Right atrium auricular region (tissue), 2 donors: Measurements from ENCODE around the gene GNAO1. TPM values are rescaled to one million over a fixed set of nuclear protein-coding genes. Genes with fewer than 3 reads are reported as not detected.

ENCODE experiments used
- DNase-seq: peaks from one replicate; pipeline ENCODE4 v3.0.0-alpha.2; 2019; ENCODE audit warnings: low spot score
- H3K27ac ChIP-seq, 2 donors: fragments of 200-600 bp; sonication (generic); 1 replicate in 1 of 2; 2 replicates in 1 of 2; pipeline ENCODE4 v1.5.1; 2016 to 2019
- H3K27me3 ChIP-seq, 2 donors: fragments of 200-600 bp; sonication (generic); one replicate each; pipeline versions ENCODE4 v1.5.1 to v1.6.0; 2017 to 2019
- H3K36me3 ChIP-seq: fragments of 200-600 bp; sonication (generic); one replicate; pipeline ENCODE4 v1.5.1; 2016
- H3K4me1 ChIP-seq, 2 donors: fragments of 200-600 bp; sonication (generic); one replicate each; pipeline versions ENCODE4 v1.5.1 to v1.6.0; 2017 to 2019
- H3K4me3 ChIP-seq, 2 donors: fragments of 200-600 bp; sonication (generic); 1 replicate in 1 of 2; 2 replicates in 1 of 2; pipeline ENCODE4 v1.5.1; 2017 to 2019; ENCODE audit warnings: mild to moderate bottlenecking in 1 of 2, moderate library complexity in 1 of 2
- H3K9me3 ChIP-seq, 2 donors: fragments of 200-600 bp; sonication (generic); one replicate each; pipeline ENCODE4 v1.5.1; 2019
- total RNA-seq, 2 donors: library from RNA; depleted of rRNA; stranded (reverse); fragments of >200 nt; gene quantifications; one replicate each; pipeline ENCODE4 v1.1.0, GENCODE V29; 2016
- TF ChIP-seq, protein P1 (sequence below), 2 donors: fragments of 200-600 bp; sonication (generic); IDR thresholded peaks; one replicate each; pipeline ENCODE4 v1.5.1; 2019; ENCODE audit warnings: antibody characterized with exemption in 2 of 2

Gene GNAO1
- total RNA-seq, 2 donors from 2014 or later = 43.1 to 54.8 TPM

DNA sequence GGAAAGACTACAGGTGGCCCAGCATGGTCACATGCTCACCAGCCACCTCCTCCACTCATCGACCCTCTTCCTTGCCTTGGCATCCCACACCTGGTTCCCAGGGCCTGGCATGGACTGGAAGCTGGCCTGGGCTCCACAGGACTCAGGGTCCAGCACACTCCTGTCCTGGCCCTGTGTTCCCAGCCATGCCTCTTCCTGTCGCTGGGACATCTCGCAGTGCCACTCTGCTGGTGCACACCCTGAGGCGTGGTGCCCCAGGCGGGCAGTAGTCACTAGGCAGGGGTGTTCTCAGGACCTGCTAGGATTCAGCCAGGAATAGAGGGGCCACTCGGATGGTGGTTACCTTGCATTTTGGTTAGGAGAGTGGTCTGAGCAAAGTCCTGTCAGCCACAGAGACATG lies 134.7 kb downstream of the GNAO1 start:
- no peak overlapping the region for H3K27ac ChIP-seq
- no peaks in the 10 kb centered on the region for H3K27me3 ChIP-seq
- DNase-seq = no peak
- TF ChIP-seq, protein P1, sequence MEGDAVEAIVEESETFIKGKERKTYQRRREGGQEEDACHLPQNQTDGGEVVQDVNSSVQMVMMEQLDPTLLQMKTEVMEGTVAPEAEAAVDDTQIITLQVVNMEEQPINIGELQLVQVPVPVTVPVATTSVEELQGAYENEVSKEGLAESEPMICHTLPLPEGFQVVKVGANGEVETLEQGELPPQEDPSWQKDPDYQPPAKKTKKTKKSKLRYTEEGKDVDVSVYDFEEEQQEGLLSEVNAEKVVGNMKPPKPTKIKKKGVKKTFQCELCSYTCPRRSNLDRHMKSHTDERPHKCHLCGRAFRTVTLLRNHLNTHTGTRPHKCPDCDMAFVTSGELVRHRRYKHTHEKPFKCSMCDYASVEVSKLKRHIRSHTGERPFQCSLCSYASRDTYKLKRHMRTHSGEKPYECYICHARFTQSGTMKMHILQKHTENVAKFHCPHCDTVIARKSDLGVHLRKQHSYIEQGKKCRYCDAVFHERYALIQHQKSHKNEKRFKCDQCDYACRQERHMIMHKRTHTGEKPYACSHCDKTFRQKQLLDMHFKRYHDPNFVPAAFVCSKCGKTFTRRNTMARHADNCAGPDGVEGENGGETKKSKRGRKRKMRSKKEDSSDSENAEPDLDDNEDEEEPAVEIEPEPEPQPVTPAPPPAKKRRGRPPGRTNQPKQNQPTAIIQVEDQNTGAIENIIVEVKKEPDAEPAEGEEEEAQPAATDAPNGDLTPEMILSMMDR (IDR thresholded peaks at IDR 0.05) = no peak
- no peaks in the 10 kb centered on the region for H3K36me3 ChIP-seq
- no peak overlapping the region for H3K4me3 ChIP-seq
- peaks cover 0 to 6% of the 10 kb centered on the region in 2 donors for H3K4me1 ChIP-seq
- H3K9me3 ChIP-seq = no peaks in the 10 kb centered on the region

DNA sequence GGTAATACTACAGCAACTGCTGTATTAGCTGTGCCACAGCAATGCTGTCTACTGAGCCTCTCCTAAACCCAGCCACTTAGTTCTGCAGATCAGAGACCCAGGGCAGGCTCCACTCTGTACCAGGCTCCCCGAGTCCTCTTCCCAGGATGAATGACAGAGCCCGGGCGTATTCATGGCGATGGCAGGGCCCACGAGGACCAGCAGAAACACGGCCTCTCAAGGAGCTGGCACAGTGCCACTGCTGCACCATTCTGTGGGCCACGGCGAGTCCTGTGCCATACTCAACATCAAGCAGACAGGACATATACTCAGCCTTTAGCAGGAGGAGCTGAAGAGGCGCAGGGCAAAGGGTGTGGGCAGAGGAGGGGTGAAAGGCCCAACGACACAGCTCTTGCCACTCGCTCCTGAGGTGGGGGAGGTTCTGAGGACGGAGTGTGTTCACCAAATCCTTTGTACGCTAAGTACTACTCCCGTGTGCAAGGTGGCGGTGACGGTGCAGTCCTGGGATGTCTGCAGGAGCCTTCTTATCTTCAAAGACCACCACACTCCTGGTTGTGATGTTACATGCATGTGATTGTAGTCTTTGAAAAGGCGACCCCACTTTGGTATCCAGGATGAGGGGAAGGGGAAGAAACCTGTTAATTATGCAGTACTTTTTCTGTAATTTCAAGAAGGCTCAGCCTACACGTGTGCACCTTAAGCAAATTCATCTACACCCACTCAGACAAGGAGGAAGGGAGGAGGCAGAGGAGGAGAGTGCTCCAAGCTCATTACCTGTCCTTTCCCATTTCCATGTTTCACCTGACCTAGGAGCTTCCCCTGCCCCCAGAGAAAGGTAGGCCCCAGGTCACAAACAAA lies 136.0 kb downstream of the GNAO1 start:
- TF ChIP-seq, protein P1 (IDR thresholded peaks at IDR 0.05) = no peak
- no peak overlapping the region for H3K4me3 ChIP-seq
- no peaks in the 10 kb centered on the region for H3K27me3 ChIP-seq
- H3K27ac ChIP-seq = no peak overlapping the region
- H3K9me3 ChIP-seq = no peaks in the 10 kb centered on the region
- no peak for DNase-seq
- H3K36me3 ChIP-seq = no peaks in the 10 kb centered on the region
- H3K4me1 ChIP-seq = peaks cover 0 to 19% of the 10 kb centered on the region in 2 donors

DNA sequence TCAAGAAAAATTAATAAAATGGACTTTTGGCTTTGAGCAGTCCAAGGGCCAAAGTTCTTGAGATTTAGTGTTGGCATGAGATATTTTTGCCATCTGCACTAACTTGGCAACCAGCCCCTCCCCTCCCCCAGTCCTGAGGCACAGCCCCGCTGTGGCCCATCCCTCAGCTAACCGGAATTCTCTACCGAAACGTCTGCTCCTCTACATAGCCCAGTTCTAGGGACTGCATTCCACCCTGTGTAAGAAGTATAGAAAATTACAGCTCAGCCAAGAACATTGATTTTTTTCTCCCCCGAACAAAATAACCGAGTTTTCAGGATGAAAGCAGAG lies 136.6 kb downstream of the GNAO1 start:
- Histone ChIP-seq H3K4me1 (peaks cover 0 to 25% of the 10 kb centered on the region in 2 donors), H3K27ac (no peak overlapping the region), H3K9me3 (no peaks in the 10 kb centered on the region), H3K4me3 (no peak overlapping the region), H3K36me3 (no peaks in the 10 kb centered on the region), H3K27me3 (no peaks in the 10 kb centered on the region)
- TF ChIP-seq, protein P1 (IDR thresholded peaks at IDR 0.05) = no peak
- DNase-seq = no peak

DNA sequence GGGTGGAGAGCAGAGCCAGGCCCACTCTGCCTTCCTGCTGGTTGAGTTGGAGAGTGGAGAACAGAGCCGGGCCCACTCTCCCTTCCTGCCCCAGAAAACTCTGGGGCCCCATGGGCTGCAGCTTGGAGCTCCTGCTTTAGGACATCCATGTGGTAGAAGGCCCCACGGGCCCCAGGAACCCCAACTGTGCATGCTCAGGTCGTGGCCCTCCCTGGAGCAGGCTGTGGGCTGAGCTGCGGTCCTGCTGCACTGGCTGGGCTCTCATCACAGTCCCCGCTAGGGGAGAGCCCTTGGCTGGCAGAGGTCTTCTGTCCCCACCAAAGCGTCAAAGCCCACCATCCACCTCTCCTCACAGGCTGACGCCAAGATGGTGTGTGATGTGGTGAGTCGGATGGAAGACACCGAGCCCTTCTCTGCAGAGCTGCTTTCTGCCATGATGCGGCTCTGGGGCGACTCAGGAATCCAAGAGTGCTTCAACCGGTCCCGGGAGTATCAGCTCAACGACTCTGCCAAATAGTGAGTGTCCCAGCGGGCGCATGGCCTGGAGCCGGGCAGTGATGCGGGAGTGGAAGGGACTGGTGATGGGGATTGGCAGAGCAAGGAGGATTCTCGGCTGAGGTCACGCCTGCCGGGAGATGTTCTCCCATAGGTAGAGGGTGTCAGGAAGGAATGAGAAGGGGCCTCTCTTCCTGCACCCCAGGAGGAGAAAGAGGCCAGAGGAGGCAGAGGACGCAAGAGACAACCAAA lies 137.2 kb downstream of the GNAO1 start:
- H3K4me1 ChIP-seq = peaks cover 0 to 30% of the 10 kb centered on the region in 2 donors
- H3K4me3 ChIP-seq = no peak overlapping the region
- H3K27ac ChIP-seq = no peak overlapping the region
- TF ChIP-seq, protein P1 (IDR thresholded peaks at IDR 0.05) = no peak
- H3K36me3 ChIP-seq = no peaks in the 10 kb centered on the region
- H3K9me3 ChIP-seq = no peaks in the 10 kb centered on the region
- no peak for DNase-seq
- no peaks in the 10 kb centered on the region for H3K27me3 ChIP-seq

DNA sequence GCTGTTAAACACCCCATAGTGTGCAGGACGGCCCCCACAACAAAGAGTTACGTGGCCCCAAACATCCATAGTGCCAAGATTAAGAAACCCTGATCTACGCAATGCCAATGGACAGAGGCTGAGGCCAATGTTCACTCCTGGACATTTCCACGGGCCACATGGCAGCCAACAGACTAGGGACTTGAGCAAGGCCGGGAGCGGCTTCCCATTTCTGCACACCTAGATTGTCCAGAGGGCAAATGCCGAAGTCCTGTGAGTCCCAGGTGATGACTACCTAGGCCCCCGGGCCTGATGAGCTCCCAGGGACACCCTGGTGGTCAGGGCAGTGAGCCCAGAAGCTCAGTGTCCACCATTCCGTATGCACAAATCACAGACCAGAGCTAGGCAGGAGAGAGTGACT lies 138.6 kb downstream of the GNAO1 start:
- no peak overlapping the region for H3K4me3 ChIP-seq
- H3K36me3 ChIP-seq = no peaks in the 10 kb centered on the region
- TF ChIP-seq, protein P1 (IDR thresholded peaks at IDR 0.05) = no peak
- H3K27ac ChIP-seq = no peak overlapping the region
- no peak for DNase-seq
- no peaks in the 10 kb centered on the region for H3K27me3 ChIP-seq
- H3K4me1 ChIP-seq = peaks cover 0 to 30% of the 10 kb centered on the region in 2 donors
- H3K9me3 ChIP-seq = no peaks in the 10 kb centered on the region
